Neural progenitor cell (in vitro differentiated cells): ENCODE results near the gene SPOCK1.

Source experiments
- EZH2 ChIP-seq: fragments of 200-600 bp; sonication (generic); IDR thresholded peaks from 2 replicates; pipeline ENCODE4 v1.6.1; 2017; ENCODE audit warnings: antibody characterized with exemption, mild to moderate bottlenecking, moderate library complexity
- TF ChIP-seq, protein P1 (sequence below): fragments of 200-600 bp; sonication (generic); IDR thresholded peaks from 2 replicates; pipeline ENCODE4 v1.5.1; 2017; ENCODE audit warnings: antibody characterized with exemption, mild to moderate bottlenecking

DNA sequence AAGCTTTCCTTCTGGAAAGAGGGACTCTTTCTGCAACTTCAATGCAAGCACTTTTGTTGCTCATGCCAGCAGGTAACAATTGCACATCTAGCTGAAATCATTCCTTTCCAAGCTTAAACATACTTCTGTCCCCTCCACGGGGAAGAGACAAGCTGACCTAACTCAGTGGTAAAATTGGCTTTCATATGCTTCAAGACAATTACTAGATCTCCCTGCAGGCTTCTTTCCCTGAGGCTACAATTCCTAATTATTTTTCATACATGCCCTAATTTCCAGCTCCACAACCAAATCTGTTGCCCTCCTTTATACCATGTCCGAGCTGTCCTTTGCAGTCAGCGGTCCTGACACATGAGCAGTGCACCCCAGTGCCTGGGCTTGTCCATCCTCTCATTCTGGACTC lies 324.9 kb downstream of the SPOCK1 start:
- TF ChIP-seq, protein P1, sequence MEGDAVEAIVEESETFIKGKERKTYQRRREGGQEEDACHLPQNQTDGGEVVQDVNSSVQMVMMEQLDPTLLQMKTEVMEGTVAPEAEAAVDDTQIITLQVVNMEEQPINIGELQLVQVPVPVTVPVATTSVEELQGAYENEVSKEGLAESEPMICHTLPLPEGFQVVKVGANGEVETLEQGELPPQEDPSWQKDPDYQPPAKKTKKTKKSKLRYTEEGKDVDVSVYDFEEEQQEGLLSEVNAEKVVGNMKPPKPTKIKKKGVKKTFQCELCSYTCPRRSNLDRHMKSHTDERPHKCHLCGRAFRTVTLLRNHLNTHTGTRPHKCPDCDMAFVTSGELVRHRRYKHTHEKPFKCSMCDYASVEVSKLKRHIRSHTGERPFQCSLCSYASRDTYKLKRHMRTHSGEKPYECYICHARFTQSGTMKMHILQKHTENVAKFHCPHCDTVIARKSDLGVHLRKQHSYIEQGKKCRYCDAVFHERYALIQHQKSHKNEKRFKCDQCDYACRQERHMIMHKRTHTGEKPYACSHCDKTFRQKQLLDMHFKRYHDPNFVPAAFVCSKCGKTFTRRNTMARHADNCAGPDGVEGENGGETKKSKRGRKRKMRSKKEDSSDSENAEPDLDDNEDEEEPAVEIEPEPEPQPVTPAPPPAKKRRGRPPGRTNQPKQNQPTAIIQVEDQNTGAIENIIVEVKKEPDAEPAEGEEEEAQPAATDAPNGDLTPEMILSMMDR = no peak
- TF ChIP-seq EZH2 = no peak
